A673 (cell line): ENCODE measurements around the gene CDH4.

Source experiments
- EZH2 ChIP-seq: fragments of 200-600 bp; sonication (generic); IDR thresholded peaks from 2 replicates; pipeline ENCODE4 v1.6.1; 2017; ENCODE audit warnings: borderline replicate concordance, low read depth, mild to moderate bottlenecking, mixed read lengths, antibody characterized with exemption, low read length; ENCODE audit not compliant: poor library complexity, severe bottlenecking
- TF ChIP-seq, protein P1 (sequence below): fragments of 300-800, 200-600 bp; sonication (generic); conservative IDR thresholded peaks from 2 replicates; pipeline ENCODE4 v1.5.1; 2017; ENCODE audit warnings: low read depth, mild to moderate bottlenecking, antibody characterized with exemption, low read length, moderate library complexity, mixed read lengths

DNA sequence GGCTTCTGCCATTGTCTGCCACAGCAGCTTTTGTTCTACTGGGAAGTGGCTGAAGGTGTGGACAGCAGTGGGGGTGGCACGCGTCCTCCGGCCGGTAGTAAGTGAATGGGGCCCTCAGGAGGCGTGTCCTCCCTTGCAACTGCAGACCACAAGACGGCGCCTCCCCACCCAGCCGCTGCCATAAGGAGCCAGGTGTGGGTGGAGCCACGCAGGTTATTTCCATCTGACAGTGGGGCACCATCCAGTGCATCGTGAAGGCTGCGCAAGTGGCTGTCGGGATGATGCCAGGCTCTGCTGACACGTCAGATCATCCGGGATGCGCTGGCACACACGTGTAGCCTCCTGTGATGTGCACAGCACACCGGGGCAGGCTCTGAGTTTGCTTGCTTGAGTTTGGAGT, 379.7 kb downstream of the CDH4 start:
- TF ChIP-seq, protein P1, sequence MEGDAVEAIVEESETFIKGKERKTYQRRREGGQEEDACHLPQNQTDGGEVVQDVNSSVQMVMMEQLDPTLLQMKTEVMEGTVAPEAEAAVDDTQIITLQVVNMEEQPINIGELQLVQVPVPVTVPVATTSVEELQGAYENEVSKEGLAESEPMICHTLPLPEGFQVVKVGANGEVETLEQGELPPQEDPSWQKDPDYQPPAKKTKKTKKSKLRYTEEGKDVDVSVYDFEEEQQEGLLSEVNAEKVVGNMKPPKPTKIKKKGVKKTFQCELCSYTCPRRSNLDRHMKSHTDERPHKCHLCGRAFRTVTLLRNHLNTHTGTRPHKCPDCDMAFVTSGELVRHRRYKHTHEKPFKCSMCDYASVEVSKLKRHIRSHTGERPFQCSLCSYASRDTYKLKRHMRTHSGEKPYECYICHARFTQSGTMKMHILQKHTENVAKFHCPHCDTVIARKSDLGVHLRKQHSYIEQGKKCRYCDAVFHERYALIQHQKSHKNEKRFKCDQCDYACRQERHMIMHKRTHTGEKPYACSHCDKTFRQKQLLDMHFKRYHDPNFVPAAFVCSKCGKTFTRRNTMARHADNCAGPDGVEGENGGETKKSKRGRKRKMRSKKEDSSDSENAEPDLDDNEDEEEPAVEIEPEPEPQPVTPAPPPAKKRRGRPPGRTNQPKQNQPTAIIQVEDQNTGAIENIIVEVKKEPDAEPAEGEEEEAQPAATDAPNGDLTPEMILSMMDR: no peak
- TF ChIP-seq EZH2: no peak
